HCT116 (cell line): Measurements from ENCODE around the gene NGF. TPM values are rescaled to one million over a fixed set of nuclear protein-coding genes. Genes with fewer than 3 reads are reported as not detected.

Experiments
- ATAC-seq: fragments of 200-7000 bp; cut with Tn5 transposase; 2 replicates; pipeline ENCODE4 v1.9.1; 2020; ENCODE audit warnings: mild to moderate bottlenecking, moderate library complexity
- BruUV-seq: library from RNA; stranded (reverse); fragments of 400-500 nt; replicated peaks from 2 replicates; lab custom pipeline; 2021; lab: Mats Ljungman, UMichigan
- CTCF ChIA-PET: fragments of 300-600 bp; sonication (Branson Sonifier 250); formaldehyde crosslinking; loops from one replicate; lab custom pipeline; 2021; ENCODE audit warnings: antibody characterized with exemption; lab: Charles Lee
- POLR2A ChIA-PET: fragments of 300-600, 350-600 bp; sonication (Branson Sonifier 250); formaldehyde crosslinking; loops from one replicate; lab custom pipeline; 2021; ENCODE audit warnings: antibody characterized with exemption; lab: Charles Lee
- RAD21 ChIA-PET, 2 experiments: fragments of 300-600 bp; sonication (Branson Sonifier 250); formaldehyde crosslinking; loops; one replicate each; lab custom pipeline; 2023; ENCODE audit warnings: low total read pairs in 2 of 2; ENCODE audit not compliant: uncharacterized antibody in 2 of 2, unreplicated experiment in 2 of 2, low non-redundant PET in 1 of 2; lab: Charles Lee
- DNase-seq: peaks from one replicate; pipeline ENCODE4 v3.0.0-alpha.2; 2010; ENCODE audit warnings: low read depth, low spot score
- H2AFZ ChIP-seq: fragments of 200-600 bp; shearing (Covaris generic), sonication (generic); 2 replicates; pipeline ENCODE4 v1.6.1; 2017; ENCODE audit warnings: low read depth, mixed run types, mixed read lengths, antibody characterized with exemption, low read length; ENCODE audit not compliant: poor library complexity, severe bottlenecking
- H3K27ac ChIP-seq: 2 replicates; pipeline ENCODE4 v1.5.1; 2012; ENCODE audit warnings: low read depth, low read length
- H3K27me3 ChIP-seq: fragments of 200-600 bp; sonication (generic); 2 replicates; pipeline ENCODE4 v1.6.1; 2016; ENCODE audit warnings: mixed run types, low read length, mixed read lengths; ENCODE audit not compliant: insufficient read depth
- H3K36me3 ChIP-seq, 2 experiments: fragments of 200-500 bp in 1 of 2; fragments of 200-600 bp in 1 of 2; sonication (Bioruptor generic) in 1 of 2; sonication (generic) in 1 of 2; 2 replicates each; pipeline versions ENCODE4 v1.5.1 to v1.6.1; 2014 to 2016; ENCODE audit warnings: low read length in 2 of 2, inconsistent platforms in 1 of 2, mixed read lengths in 1 of 2, mixed run types in 1 of 2; ENCODE audit not compliant: insufficient read depth in 2 of 2, control insufficient read depth in 1 of 2
- H3K4me1 ChIP-seq, 2 experiments: fragments of 200-600 bp in 1 of 2; sonication (generic) in 1 of 2; 2 replicates each; pipeline versions ENCODE4 v1.5.1 to v1.6.1; 2012 to 2017; ENCODE audit warnings: low read length in 2 of 2, inconsistent platforms in 1 of 2, mild to moderate bottlenecking in 1 of 2, mixed read lengths in 1 of 2, mixed run types in 1 of 2, moderate library complexity in 1 of 2; ENCODE audit not compliant: insufficient read depth in 2 of 2, control insufficient read depth in 1 of 2
- H3K4me2 ChIP-seq: fragments of 200-600 bp; sonication (generic); 2 replicates; pipeline ENCODE4 v1.6.1; 2017; ENCODE audit warnings: mixed run types, low read length, mixed read lengths
- H3K4me3 ChIP-seq, 2 experiments: fragments of 200-600 bp in 1 of 2; sonication (generic) in 1 of 2; replicated peaks in 1 of 2; 2 replicates each; pipeline ENCODE4 v1.5.1; 2011 to 2016; ENCODE audit warnings: low read length in 2 of 2, control low read depth in 1 of 2, low read depth in 1 of 2, mild to moderate bottlenecking in 1 of 2, mixed read lengths in 1 of 2, mixed run types in 1 of 2
- H3K79me2 ChIP-seq: fragments of 200-600 bp; sonication (generic); 2 replicates; pipeline ENCODE4 v1.6.1; 2017; ENCODE audit warnings: mild to moderate bottlenecking, mixed run types, low read length, moderate library complexity, mixed read lengths; ENCODE audit not compliant: insufficient read depth
- H3K9ac ChIP-seq: fragments of 200-600 bp; sonication (generic); 2 replicates; pipeline ENCODE4 v1.6.1; 2016; ENCODE audit warnings: low read length, mixed read lengths
- H3K9me2 ChIP-seq: fragments of 200-600 bp; sonication (generic), shearing (Covaris generic); 2 replicates; pipeline ENCODE4 v1.6.1; 2017; ENCODE audit warnings: mixed run types, mild to moderate bottlenecking, moderate library complexity; ENCODE audit not compliant: insufficient read depth
- H3K9me3 ChIP-seq, 2 experiments: fragments of 200-500 bp in 1 of 2; fragments of 200-600 bp in 1 of 2; sonication (Bioruptor generic) in 1 of 2; sonication (generic) in 1 of 2; 2 replicates each; pipeline ENCODE4 v1.6.1; 2014 to 2017; ENCODE audit warnings: low read length in 2 of 2, mixed read lengths in 2 of 2, inconsistent platforms in 1 of 2, low read depth in 1 of 2, mild to moderate bottlenecking in 1 of 2, mixed run types in 1 of 2, moderate library complexity in 1 of 2; ENCODE audit not compliant: control insufficient read depth in 1 of 2, insufficient read depth in 1 of 2
- H4K20me1 ChIP-seq: fragments of 200-600 bp; sonication (generic), shearing (Covaris generic); 2 replicates; pipeline ENCODE4 v1.6.1; 2017; ENCODE audit warnings: mixed run types, mild to moderate bottlenecking, moderate library complexity; ENCODE audit not compliant: insufficient read depth
- CBX3 ChIP-seq: IDR thresholded peaks from 2 replicates; pipeline ENCODE4 v1.6.1; 2012; ENCODE audit warnings: low read depth
- CEBPB ChIP-seq: IDR thresholded peaks from 2 replicates; pipeline ENCODE4 v1.6.1; 2012; ENCODE audit warnings: low read depth
- ELF1 ChIP-seq: IDR thresholded peaks from 2 replicates; pipeline ENCODE4 v1.6.1; 2012; ENCODE audit warnings: low read depth, borderline replicate concordance
- POLR2A ChIP-seq: IDR thresholded peaks from 2 replicates; pipeline ENCODE4 v1.7.0; 2011; ENCODE audit warnings: borderline replicate concordance; ENCODE audit not compliant: insufficient read depth, insufficient read length; ENCODE audit errors: extremely low read depth
- SP1 ChIP-seq: IDR thresholded peaks from 2 replicates; pipeline ENCODE4 v1.6.1; 2012; ENCODE audit warnings: low read depth
- SRF ChIP-seq: IDR thresholded peaks from 2 replicates; pipeline ENCODE4 v1.6.1; 2012; ENCODE audit warnings: low read depth
- ZFX ChIP-seq: fragments of 450-650 bp; IDR thresholded peaks from 2 replicates; pipeline ENCODE4 v1.6.1; 2017
- intact Hi-C: fragments of 100-400 bp; cut with micrococcal nuclease; formaldehyde crosslinking; loops from 2 replicates; pipeline ENCODE4 v1.10.0; 2022
- total RNA-seq: library from RNA; stranded (reverse); gene quantifications from one replicate; pipeline ENCODE4 v1.2.1, GENCODE V29; 2021; ENCODE audit not compliant: unreplicated experiment
- TF ChIP-seq, protein P1 (sequence below), 3 experiments: fragments of 200-600 bp in 1 of 3; sonication (generic) in 1 of 3; IDR thresholded peaks in 2 of 3; conservative IDR thresholded peaks in 1 of 3; 2 replicates each; pipeline ENCODE4 v1.5.1; 2012 to 2017; ENCODE audit warnings: low read depth in 2 of 3, low read length in 2 of 3, antibody characterized with exemption in 1 of 3, borderline replicate concordance in 1 of 3, control low read depth in 1 of 3, mild to moderate bottlenecking in 1 of 3, mixed read lengths in 1 of 3, mixed run types in 1 of 3, moderate library complexity in 1 of 3; ENCODE audit not compliant: insufficient read depth in 1 of 3

Gene NGF
- total RNA-seq, 1 experiment from 2014 or later: not detected

DNA sequence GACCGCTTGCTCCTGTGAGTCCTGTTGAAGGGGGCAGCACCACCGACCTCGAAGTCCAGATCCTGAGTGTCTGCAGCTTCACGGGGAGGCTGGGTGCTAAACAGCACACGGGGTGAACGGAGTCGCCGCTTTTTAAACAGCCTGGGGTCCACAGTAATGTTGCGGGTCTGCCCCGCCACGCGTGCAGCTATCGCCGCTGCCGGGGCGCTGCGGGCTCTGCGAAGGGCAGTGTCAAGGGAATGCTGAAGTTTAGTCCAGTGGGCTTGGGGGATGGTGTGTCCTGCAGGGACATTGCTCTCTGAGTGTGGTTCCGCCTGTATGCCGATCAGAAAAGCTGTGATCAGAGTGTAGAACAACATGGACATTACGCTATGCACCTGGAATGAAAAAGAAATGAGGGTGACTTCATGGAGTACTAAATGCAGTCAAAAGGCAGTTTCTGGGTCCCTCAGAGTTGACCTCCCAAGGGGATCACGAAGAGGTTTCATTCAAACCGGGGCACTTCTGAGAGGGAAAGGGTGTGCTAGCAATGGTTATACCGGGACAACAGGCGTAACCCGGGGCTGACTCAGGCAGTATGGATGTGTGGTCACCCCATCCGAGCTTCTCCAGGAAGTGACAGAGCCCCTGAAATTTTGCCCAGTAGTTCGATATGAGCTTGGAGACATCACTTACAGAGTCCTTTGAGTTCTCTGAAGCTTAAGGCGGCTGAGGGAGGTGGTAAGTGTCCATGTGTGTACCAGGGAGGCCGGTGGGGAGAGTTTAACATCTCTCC lies 51.4 kb downstream of the NGF start:
- Histone ChIP-seq H4K20me1 (no peaks in the 10 kb centered on the region), H3K9ac (no peak overlapping the region), H3K4me3 (no peak overlapping the region), H3K4me1 (no peaks in the 10 kb centered on the region), H3K36me3 (no peaks in the 10 kb centered on the region), H3K27ac (no peak overlapping the region), H3K27me3 (no peaks in the 10 kb centered on the region; the same call in 1 of the 2 replicates), H3K9me2 (no peaks in the 10 kb centered on the region), H3K4me2 (no peak overlapping the region), H2AFZ (no peak overlapping the region), H3K9me3 (no peaks in the 10 kb centered on the region), H3K79me2 (no peaks in the 10 kb centered on the region)
- TF ChIP-seq CEBPB: no peak
- TF ChIP-seq SRF: no peak
- TF ChIP-seq POLR2A: no peak
- TF ChIP-seq CBX3: no peak
- no peak for TF ChIP-seq ZFX
- TF ChIP-seq, protein P1, sequence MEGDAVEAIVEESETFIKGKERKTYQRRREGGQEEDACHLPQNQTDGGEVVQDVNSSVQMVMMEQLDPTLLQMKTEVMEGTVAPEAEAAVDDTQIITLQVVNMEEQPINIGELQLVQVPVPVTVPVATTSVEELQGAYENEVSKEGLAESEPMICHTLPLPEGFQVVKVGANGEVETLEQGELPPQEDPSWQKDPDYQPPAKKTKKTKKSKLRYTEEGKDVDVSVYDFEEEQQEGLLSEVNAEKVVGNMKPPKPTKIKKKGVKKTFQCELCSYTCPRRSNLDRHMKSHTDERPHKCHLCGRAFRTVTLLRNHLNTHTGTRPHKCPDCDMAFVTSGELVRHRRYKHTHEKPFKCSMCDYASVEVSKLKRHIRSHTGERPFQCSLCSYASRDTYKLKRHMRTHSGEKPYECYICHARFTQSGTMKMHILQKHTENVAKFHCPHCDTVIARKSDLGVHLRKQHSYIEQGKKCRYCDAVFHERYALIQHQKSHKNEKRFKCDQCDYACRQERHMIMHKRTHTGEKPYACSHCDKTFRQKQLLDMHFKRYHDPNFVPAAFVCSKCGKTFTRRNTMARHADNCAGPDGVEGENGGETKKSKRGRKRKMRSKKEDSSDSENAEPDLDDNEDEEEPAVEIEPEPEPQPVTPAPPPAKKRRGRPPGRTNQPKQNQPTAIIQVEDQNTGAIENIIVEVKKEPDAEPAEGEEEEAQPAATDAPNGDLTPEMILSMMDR (IDR thresholded peaks at IDR 0.05 in 2 of 3, conservative IDR thresholded peaks at IDR 0.05 in 1 of 3; ENCODE audit: borderline replicate concordance in 1 of 3, insufficient read depth in 1 of 3, low read depth in 2 of 3, low read length in 2 of 3): no peak
- ATAC-seq: no peak
- ChIA-PET POLR2A (no interaction called here), CTCF (no interaction called here), RAD21 (no interaction called here)
- no TSS peak for BruUV-seq
- intact Hi-C loops: no loop called here
- no peak for DNase-seq

DNA sequence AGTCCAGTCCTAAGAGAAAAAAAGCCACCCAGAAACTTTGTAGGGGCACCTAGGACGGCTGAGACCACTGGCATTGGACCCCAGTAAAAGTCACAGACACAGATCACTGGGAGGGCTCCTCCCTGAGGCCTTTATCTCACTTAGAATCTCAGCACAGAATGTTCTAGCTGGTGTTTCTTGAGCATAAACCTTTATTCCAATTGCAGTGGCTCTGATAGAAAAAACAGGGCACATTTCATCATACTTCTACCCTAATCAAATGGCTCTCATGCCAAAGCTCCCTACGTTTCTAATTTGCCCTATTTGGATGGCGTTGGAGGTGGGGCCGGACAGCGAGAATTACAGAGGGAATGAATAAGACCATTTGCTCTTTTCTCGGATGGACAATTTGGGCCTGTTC lies 53.8 kb downstream of the NGF start:
- ChIA-PET RAD21 (no interaction called here), POLR2A (no interaction called here)

More for the DNA sequence above, 53.8 kb downstream of the NGF start:
- Histone ChIP-seq H3K4me2 (no peak overlapping the region), H3K27me3 (no peaks in the 10 kb centered on the region), H3K4me3 (no peak overlapping the region), H3K36me3 (no peaks in the 10 kb centered on the region), H3K4me1 (no peaks in the 10 kb centered on the region), H4K20me1 (no peaks in the 10 kb centered on the region), H3K9me2 (no peaks in the 10 kb centered on the region), H2AFZ (no peak overlapping the region), H3K9me3 (no peaks in the 10 kb centered on the region), H3K9ac (no peak overlapping the region), H3K27ac (no peak overlapping the region), H3K79me2 (no peaks in the 10 kb centered on the region)
- no peak for DNase-seq
- BruUV-seq: no TSS peak
- intact Hi-C loops: no loop called here
- ATAC-seq: no peak
- CTCF ChIA-PET: interaction anchor here (1.0 kb wide), 1 partner anchor 9 kb away, joined by 3 read pairs; no protein-coding TSS in a partner anchor
- TF ChIP-seq ELF1 (no peak), SP1 (no peak)
